AG09319 (cell line): ENCODE results near the gene HIP1R.

Source experiments
- DNase-seq: peaks from one replicate; pipeline ENCODE4 v3.0.0-alpha.2; 2010; ENCODE audit warnings: low read depth; ENCODE audit errors: extremely low read depth
- CTCF ChIP-seq: IDR thresholded peaks from 2 replicates; pipeline ENCODE4 v1.5.1; 2011; ENCODE audit warnings: low read depth, mild to moderate bottlenecking, inconsistent platforms, low read length, moderate library complexity

HIP1R gene

GRCh38 chr12:122884091-122884826, 49.0 kb downstream of the HIP1R start:
- DNase-seq: no peak
- no peak for TF ChIP-seq CTCF

- no peak for DNase-seq
- no peak for TF ChIP-seq CTCF
Observed at GRCh38 chr12:122884860-122885259, 49.6 kb downstream of the HIP1R start.

- no peak for DNase-seq
- TF ChIP-seq CTCF: no peak
Observed at GRCh38 chr12:122886161-122886560, 50.9 kb downstream of the HIP1R start.

DNA sequence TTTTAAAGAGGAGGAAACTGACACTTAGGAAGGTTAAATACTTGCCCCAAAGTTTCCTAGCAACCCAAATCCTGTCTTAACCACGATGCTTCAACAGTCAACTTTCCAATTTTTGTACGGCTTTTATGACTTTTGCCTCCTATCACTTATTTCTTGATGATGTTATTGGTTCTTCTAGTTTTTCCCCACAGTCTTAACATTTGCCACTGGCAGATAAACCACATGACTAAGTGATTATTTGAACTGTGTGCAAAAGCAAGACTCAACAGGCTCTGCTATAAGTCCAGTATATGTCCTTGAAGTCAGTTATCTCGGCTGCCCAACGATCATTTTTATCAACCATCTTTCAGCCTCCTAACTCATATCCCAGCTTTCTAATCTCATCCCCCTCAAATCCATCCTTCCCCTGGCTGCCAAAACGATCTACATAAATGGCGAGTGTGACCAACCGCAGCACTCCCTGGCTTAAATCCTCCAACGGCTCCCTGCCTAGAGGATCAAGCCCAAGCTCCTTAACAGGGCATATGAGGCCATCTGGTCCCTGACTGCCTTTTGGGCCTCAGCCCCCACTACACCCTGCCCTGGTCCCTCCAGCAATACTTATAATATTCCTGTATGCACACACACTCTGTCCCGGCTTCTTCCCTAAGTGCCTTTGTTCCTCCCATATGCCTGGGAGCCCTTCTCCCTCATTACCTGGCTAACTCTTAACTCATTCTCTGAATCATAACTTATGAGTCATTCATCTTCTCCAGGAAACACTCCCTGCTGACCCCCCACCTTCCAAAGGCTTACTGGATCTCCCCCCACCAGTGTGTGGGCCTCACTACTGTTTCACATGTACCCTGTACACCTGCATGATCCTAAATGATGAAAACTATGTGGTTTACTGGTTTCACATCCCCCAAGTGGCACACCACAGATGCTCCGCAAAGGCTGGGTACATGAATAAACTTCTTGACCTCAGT, 51.9 kb downstream of the HIP1R start:
- TF ChIP-seq CTCF: no peak
- no peak for DNase-seq

DNA sequence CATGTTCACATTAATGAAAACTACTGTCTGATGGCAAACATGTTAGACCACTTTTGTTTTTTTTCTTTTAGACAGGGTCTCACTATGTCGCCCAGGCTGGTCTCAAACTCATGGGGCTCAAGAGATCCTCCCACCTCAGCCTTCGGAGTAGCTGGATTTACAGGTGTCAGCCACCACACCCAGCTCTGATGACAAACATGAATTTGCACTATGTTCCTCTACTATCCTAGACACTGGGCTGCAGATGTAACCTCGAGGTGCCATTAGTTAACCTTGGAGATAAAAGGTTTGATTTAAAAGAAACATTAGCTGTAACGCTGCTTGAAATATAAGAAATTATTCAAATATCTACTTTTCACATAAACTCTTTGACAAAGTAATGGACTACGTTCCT, 52.6 kb downstream of the HIP1R start:
- TF ChIP-seq CTCF: no peak
- no peak for DNase-seq

GRCh38 chr12:122888232-122888752, 53.0 kb downstream of the HIP1R start:
- TF ChIP-seq CTCF: no peak

More at GRCh38 chr12:122888232-122888752, 53.0 kb downstream of the HIP1R start:
- DNase-seq: no peak
